ENCODE results near the gene UBE2R2.

The UBE2R2 gene

DNA sequence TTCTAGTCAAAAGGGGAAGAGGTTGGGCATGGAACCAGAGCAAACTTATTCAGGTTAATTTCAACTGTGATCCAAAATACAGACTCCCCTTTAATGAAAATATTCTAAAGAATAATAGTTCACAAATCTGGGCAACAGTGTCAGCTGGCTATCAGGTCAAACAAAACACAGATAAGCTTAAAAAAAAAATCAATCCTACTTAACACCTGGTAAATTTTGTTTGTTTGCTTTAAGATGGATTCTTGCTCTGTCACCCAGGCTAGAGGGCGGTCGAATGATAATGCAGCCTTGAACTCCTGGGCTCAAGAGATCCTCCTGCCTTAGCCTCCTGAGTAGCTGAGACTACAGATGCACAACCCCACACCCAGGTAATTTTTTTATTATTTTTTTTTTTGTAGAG is 142.8 kb downstream of the UBE2R2 start:
- TF ChIP-seq POLR2AphosphoS5 (IDR thresholded peaks at IDR 0.05; ENCODE audit: low read depth, low read length) (no peak), SIN3A (IDR thresholded peaks at IDR 0.05; ENCODE audit: borderline replicate concordance, insufficient read depth, low read length) (no peak), TAF1 (IDR thresholded peaks at IDR 0.05; ENCODE audit: borderline replicate concordance, insufficient read depth, low read length) (no peak), FOXP2 (optimal IDR thresholded peaks at IDR 0.05; ENCODE audit: borderline replicate concordance, extremely low read depth, extremely low read length, insufficient read depth) (no peak)

DNA sequence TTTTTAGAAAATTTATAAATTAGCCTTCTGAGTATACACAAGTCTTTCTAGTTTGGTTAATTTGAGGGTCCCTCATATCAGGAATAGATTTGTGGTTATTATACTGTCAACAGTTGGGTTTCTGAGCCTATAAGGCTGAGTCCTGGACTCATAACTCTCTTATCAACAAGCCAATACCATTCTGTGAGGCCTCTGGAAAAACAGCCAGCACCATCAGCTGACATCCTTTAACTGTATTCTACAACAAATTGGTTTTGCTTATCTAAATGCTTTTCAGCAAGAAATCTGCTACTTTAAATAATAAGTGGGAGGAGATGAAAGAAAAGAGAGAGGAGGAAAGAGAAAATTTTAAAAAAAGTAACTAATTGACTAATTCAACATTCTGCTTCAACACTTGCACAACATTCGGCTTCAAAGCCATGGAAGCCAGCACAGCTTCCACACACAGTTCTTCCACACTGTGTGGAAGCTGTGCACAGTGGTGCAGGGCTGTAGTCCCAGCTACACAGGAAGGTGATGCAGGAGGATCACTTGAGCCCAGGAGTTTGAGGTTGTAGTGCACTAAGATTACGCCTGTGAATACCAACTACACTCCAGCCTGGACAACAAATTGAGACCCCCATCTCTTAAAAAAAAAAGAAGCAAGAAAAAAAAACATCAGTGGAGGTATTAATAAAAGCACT is 147.3 kb downstream of the UBE2R2 start:
- no peak for TF ChIP-seq SIN3A (IDR thresholded peaks at IDR 0.05; ENCODE audit: borderline replicate concordance, insufficient read depth, low read length)
- no peak for TF ChIP-seq POLR2AphosphoS5 (IDR thresholded peaks at IDR 0.05; ENCODE audit: low read depth, low read length)
- TF ChIP-seq, protein P1, sequence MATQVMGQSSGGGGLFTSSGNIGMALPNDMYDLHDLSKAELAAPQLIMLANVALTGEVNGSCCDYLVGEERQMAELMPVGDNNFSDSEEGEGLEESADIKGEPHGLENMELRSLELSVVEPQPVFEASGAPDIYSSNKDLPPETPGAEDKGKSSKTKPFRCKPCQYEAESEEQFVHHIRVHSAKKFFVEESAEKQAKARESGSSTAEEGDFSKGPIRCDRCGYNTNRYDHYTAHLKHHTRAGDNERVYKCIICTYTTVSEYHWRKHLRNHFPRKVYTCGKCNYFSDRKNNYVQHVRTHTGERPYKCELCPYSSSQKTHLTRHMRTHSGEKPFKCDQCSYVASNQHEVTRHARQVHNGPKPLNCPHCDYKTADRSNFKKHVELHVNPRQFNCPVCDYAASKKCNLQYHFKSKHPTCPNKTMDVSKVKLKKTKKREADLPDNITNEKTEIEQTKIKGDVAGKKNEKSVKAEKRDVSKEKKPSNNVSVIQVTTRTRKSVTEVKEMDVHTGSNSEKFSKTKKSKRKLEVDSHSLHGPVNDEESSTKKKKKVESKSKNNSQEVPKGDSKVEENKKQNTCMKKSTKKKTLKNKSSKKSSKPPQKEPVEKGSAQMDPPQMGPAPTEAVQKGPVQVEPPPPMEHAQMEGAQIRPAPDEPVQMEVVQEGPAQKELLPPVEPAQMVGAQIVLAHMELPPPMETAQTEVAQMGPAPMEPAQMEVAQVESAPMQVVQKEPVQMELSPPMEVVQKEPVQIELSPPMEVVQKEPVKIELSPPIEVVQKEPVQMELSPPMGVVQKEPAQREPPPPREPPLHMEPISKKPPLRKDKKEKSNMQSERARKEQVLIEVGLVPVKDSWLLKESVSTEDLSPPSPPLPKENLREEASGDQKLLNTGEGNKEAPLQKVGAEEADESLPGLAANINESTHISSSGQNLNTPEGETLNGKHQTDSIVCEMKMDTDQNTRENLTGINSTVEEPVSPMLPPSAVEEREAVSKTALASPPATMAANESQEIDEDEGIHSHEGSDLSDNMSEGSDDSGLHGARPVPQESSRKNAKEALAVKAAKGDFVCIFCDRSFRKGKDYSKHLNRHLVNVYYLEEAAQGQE (IDR thresholded peaks at IDR 0.05; ENCODE audit: insufficient read depth in 1 of 2, low read depth in 2 of 2, low read length in 2 of 2), result no peak
- no peak for TF ChIP-seq FOXP2 (optimal IDR thresholded peaks at IDR 0.05; ENCODE audit: borderline replicate concordance, extremely low read depth, extremely low read length, insufficient read depth)
- TF ChIP-seq TAF1 (IDR thresholded peaks at IDR 0.05; ENCODE audit: borderline replicate concordance, insufficient read depth, low read length), result no peak
